Fibroblast of lung (primary cell): ENCODE measurements around the gene KIAA1217. TPM values are rescaled to one million over a fixed set of nuclear protein-coding genes. Genes with fewer than 3 reads are reported as not detected.

Experiments
- DNase-seq, 2 donors: peaks; one replicate each; pipeline versions ENCODE4 v3.0.0 to v3.0.0-alpha.2; 2010; ENCODE audit warnings: low read depth in 2 of 2
- H2AFZ ChIP-seq: 2 replicates; pipeline ENCODE4 v1.5.1; 2012; ENCODE audit warnings: low read length, control low read depth, inconsistent platforms
- H3K27ac ChIP-seq: 2 replicates; pipeline ENCODE4 v1.5.1; 2011; ENCODE audit warnings: low read length, control low read depth; ENCODE audit not compliant: insufficient read depth
- H3K27me3 ChIP-seq: 2 replicates; pipeline ENCODE4 v1.5.1; 2011; ENCODE audit warnings: mild to moderate bottlenecking, low read length; ENCODE audit not compliant: control insufficient read depth, insufficient read depth
- H3K36me3 ChIP-seq: 2 replicates; pipeline ENCODE4 v1.5.1; 2011; ENCODE audit warnings: low read length; ENCODE audit not compliant: control insufficient read depth, insufficient read depth
- H3K4me1 ChIP-seq: 2 replicates; pipeline ENCODE4 v1.5.1; 2011; ENCODE audit warnings: low read length; ENCODE audit not compliant: control insufficient read depth, insufficient read depth; ENCODE audit errors: extremely low read depth
- H3K4me2 ChIP-seq: 2 replicates; pipeline ENCODE4 v1.5.1; 2011; ENCODE audit warnings: low read length, control low read depth; ENCODE audit not compliant: insufficient read depth; ENCODE audit errors: extremely low read depth
- H3K4me3 ChIP-seq, 4 experiments: fragments of 200-600 bp in 1 of 4; sonication (generic) in 1 of 4; replicated peaks in 1 of 4; 2 replicates each; pipeline ENCODE4 v1.5.1; 2011 to 2016; ENCODE audit warnings: low read length in 4 of 4, low read depth in 3 of 4, mild to moderate bottlenecking in 3 of 4, control low read depth in 2 of 4, inconsistent platforms in 1 of 4, mixed read lengths in 1 of 4; ENCODE audit not compliant: insufficient read depth in 1 of 4; ENCODE audit errors: control extremely low read depth in 1 of 4
- H3K79me2 ChIP-seq: 2 replicates; pipeline ENCODE4 v1.5.1; 2012; ENCODE audit warnings: mild to moderate bottlenecking, low read length, inconsistent platforms; ENCODE audit not compliant: control insufficient read depth, insufficient read depth
- H3K9ac ChIP-seq: 2 replicates; pipeline ENCODE4 v1.5.1; 2011; ENCODE audit warnings: mild to moderate bottlenecking, low read length, control low read depth; ENCODE audit not compliant: insufficient read depth
- H3K9me3 ChIP-seq: 2 replicates; pipeline ENCODE4 v1.5.1; 2012; ENCODE audit warnings: low read depth, low read length; ENCODE audit not compliant: control insufficient read depth, insufficient read depth
- H4K20me1 ChIP-seq: 2 replicates; pipeline ENCODE4 v1.5.1; 2011; ENCODE audit warnings: low read length; ENCODE audit not compliant: control insufficient read depth, insufficient read depth; ENCODE audit errors: extremely low read depth
- CTCF ChIP-seq, 2 donors: IDR thresholded peaks in 1 of 2; conservative IDR thresholded peaks in 1 of 2; 1 replicate in 1 of 2; 2 replicates in 1 of 2; pipeline ENCODE4 v1.5.1; 2011 to 2012; ENCODE audit warnings: low read length in 2 of 2, control low read depth in 1 of 2, inconsistent platforms in 1 of 2, low read depth in 1 of 2, mild to moderate bottlenecking in 1 of 2
- EZH2 ChIP-seq: IDR thresholded peaks from 2 replicates; pipeline ENCODE4 v1.5.1; 2012; ENCODE audit warnings: low read length, control low read depth, mild to moderate bottlenecking; ENCODE audit errors: missing control alignments
- polyA plus RNA-seq, 2 donors: library from polyadenylated mRNA; depleted of rRNA in 1 of 2; stranded (reverse) in 1 of 2; unstranded in 1 of 2; fragments of >200 nt; gene quantifications; 2 replicates each; pipeline ENCODE4 v1.2.1, GENCODE V29; 2011 to 2012; ENCODE audit warnings: missing spikeins in 1 of 2
- total RNA-seq: library from RNA; depleted of rRNA; stranded (reverse); fragments of >200 nt; gene quantifications from 2 replicates; pipeline ENCODE4 v1.2.1, GENCODE V29; 2014

KIAA1217 gene
- total and polyA plus RNA-seq, 2 donors (not counting 1 experiment from before 2014, with no cell fraction given): 0.92 to 1.5 TPM

DNA sequence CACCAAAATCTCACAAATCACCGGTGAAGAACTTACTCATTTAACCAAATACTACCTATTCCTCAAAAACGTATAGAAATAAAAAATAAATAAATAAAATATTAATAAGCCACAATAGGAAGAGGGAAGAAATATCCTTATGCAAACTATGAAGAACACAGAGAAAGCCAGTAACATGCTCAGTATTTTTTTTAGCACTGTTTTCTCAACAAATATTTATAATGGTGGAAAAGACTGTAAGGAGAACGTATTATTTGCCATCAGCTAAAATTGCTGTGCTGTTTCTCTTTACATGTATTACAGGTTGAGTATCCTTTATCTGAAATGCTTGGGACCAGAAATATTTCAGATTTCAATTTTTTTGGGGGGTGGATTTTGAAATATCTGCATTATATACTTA lies 21.0 kb downstream of the KIAA1217 start:
- no peak overlapping the region for H3K9ac ChIP-seq
- no peaks in the 10 kb centered on the region for H3K9me3 ChIP-seq
- TF ChIP-seq EZH2 (no peak), CTCF (conservative IDR thresholded peaks at IDR 0.05 in 1 of 2, IDR thresholded peaks at IDR 0.05 in 1 of 2; ENCODE audit: low read depth in 1 of 2, low read length in 2 of 2) (no peak)
- H3K4me3 ChIP-seq: no peak overlapping the region
- no peak for DNase-seq
- H3K4me2 ChIP-seq: no peak overlapping the region
- H3K36me3 ChIP-seq: no peaks in the 10 kb centered on the region
- H4K20me1 ChIP-seq: no peaks in the 10 kb centered on the region
- H2AFZ ChIP-seq: no peak overlapping the region
- no peaks in the 10 kb centered on the region for H3K27me3 ChIP-seq
- no peak overlapping the region for H3K27ac ChIP-seq
- no peaks in the 10 kb centered on the region for H3K4me1 ChIP-seq
- H3K79me2 ChIP-seq: no peaks in the 10 kb centered on the region

DNA sequence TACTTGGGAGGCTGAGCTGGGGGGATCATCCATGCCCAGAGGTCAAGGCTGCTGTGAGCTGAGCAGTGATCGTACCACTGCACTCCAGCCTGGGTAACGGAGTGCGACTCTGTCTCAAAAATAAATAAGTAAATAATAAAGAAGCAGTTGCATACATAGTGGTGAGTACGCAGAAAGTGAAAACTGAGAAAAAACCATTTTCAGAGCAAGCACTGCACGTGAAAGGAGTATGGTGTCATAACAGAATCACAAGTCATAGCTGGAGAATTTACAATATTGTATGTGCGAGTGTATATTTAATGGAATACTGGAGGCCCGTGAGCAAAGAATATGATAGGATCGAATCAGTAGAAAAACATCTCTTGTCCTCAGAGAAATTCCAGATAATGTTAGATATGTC lies 22.3 kb downstream of the KIAA1217 start:
- H3K9me3 ChIP-seq: no peaks in the 10 kb centered on the region
- no peaks in the 10 kb centered on the region for H4K20me1 ChIP-seq
- no peaks in the 10 kb centered on the region for H3K36me3 ChIP-seq
- H3K4me2 ChIP-seq: no peak overlapping the region
- no peak overlapping the region for H3K27ac ChIP-seq
- no peaks in the 10 kb centered on the region for H3K27me3 ChIP-seq
- no peak for DNase-seq
- no peaks in the 10 kb centered on the region for H3K4me1 ChIP-seq
- no peak overlapping the region for H2AFZ ChIP-seq
- H3K79me2 ChIP-seq: no peaks in the 10 kb centered on the region
- H3K9ac ChIP-seq: no peak overlapping the region
- TF ChIP-seq CTCF (conservative IDR thresholded peaks at IDR 0.05 in 1 of 2, IDR thresholded peaks at IDR 0.05 in 1 of 2; ENCODE audit: low read depth in 1 of 2, low read length in 2 of 2) (no peak), EZH2 (no peak)
- H3K4me3 ChIP-seq: no peak overlapping the region

GRCh38 chr10:24234784-24235183 lies 25.8 kb downstream of the KIAA1217 start:
- no peak overlapping the region for H3K4me2 ChIP-seq
- no peak overlapping the region for H3K4me3 ChIP-seq
- H3K79me2 ChIP-seq: no peaks in the 10 kb centered on the region
- H3K36me3 ChIP-seq: no peaks in the 10 kb centered on the region
- TF ChIP-seq CTCF (conservative IDR thresholded peaks at IDR 0.05 in 1 of 2, IDR thresholded peaks at IDR 0.05 in 1 of 2; ENCODE audit: low read depth in 1 of 2, low read length in 2 of 2) (no peak), EZH2 (no peak)
- H3K27ac ChIP-seq: no peak overlapping the region
- no peaks in the 10 kb centered on the region for H3K9me3 ChIP-seq
- H3K4me1 ChIP-seq: no peaks in the 10 kb centered on the region
- no peaks in the 10 kb centered on the region for H4K20me1 ChIP-seq
- H3K9ac ChIP-seq: no peak overlapping the region
- no peak overlapping the region for H2AFZ ChIP-seq
- no peak for DNase-seq
- H3K27me3 ChIP-seq: no peaks in the 10 kb centered on the region
